ENCODE results near the gene CDK4.

The CDK4 gene

DNA sequence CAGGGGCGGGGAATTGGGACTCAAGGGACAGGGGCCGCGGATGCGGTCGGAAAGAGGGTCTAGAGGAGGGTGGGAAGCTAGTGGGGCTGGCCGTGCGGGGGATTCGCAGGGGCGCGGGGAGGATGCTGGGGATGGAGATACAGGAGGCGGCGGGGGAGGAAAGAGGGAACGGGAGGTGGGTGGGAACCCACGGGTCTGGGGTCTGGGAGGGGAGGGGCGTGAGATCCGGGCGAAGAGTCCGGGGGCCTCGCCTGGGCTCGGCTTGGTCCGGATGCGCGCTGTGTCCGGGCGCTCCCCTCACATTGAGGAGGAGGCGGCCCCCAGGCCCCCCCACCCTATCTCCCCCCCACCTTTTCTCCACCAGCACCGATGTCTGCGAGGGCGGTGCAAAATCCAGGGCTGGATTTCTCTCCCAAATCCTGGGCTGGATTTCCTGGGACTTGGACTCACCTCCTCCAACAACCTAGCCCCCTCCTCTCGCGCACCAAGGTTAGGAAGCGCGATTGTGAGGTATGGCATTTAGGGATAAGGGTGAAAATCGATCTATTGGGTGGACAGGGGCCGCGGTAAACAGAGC lies 13.4 kb downstream of the CDK4 start, which contains the start of gene AGAP2:
AGAP2 (minus strand) TSS at position 82 of the 577 bp plus-strand sequence. CDS start 496 bp downstream, outside the sequence.
- no peak for DNase-seq (ENCODE audit: extremely low read depth, insufficient read length)

DNA sequence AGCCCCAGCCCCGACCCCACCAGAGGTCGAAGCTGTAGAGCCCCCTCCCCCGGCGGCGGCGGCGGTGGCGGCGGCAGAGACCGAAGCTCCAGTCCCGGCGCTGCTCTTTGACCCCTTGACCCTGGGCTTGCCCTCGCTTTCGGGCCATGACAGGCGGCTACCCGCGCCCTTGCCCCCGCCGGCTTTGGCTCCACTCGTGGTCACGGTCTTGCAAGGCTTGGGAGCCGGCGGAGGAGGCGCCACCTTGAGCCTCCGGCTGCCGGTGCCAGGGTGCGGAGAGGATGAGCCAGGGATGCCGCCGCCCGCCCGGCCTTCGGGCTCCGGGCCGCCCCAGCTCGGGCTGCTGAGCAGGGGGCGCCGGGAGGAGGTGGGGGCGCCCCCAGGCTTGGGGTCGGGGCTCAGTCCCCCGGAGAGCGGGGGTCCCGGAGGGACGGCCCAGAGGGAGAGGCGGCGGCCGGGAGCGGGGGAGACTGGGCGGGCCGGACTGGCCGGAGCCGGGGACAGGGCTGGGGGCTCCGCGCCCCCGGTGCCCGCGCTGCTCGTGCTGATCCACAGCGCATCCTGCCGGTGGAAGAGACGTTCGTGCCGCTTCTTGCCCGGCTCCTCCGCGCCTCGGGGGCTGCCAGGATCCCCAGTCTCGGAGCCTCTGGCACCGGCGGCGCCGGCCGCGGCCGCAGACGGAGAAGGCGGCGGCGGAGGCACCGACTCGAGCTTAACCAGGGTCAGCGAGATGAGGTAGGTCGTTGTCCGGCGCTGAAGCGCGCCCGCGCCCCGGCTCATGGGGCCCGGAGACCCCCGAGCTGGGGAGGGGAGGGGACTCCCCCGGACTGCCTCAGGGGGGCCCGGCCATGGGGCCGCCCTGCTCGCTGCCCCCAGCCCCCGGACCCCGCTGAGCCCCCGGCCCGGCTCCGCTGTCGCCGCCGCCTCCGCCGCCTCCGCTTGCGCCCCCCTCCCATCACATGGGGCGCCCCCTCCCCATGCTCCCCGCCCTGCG lies 14.3 kb downstream of the CDK4 start:
- peaks cover 11% of the 10 kb centered on the region for H3K36me3 ChIP-seq (ENCODE audit: control insufficient read depth, insufficient read depth, low read length)
- TF ChIP-seq, protein P1, sequence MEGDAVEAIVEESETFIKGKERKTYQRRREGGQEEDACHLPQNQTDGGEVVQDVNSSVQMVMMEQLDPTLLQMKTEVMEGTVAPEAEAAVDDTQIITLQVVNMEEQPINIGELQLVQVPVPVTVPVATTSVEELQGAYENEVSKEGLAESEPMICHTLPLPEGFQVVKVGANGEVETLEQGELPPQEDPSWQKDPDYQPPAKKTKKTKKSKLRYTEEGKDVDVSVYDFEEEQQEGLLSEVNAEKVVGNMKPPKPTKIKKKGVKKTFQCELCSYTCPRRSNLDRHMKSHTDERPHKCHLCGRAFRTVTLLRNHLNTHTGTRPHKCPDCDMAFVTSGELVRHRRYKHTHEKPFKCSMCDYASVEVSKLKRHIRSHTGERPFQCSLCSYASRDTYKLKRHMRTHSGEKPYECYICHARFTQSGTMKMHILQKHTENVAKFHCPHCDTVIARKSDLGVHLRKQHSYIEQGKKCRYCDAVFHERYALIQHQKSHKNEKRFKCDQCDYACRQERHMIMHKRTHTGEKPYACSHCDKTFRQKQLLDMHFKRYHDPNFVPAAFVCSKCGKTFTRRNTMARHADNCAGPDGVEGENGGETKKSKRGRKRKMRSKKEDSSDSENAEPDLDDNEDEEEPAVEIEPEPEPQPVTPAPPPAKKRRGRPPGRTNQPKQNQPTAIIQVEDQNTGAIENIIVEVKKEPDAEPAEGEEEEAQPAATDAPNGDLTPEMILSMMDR (IDR thresholded peaks at IDR 0.05; ENCODE audit: insufficient read depth, low read length, poor library complexity, severe bottlenecking): no peak
- no peak overlapping the region for H3K4me3 ChIP-seq (replicated peaks; ENCODE audit: low read depth, low read length)
- H3K27me3 ChIP-seq (replicated peaks; ENCODE audit: control insufficient read depth, insufficient read depth, low read length): no peaks in the 10 kb centered on the region
- no peak for DNase-seq (ENCODE audit: extremely low read depth, insufficient read length)

More for the DNA sequence above, 13.4 kb downstream of the CDK4 start, which contains the start of gene AGAP2:
- peaks cover 6% of the 10 kb centered on the region for H3K36me3 ChIP-seq (ENCODE audit: control insufficient read depth, insufficient read depth, low read length)
- H3K4me3 ChIP-seq (replicated peaks; ENCODE audit: low read depth, low read length): no peak within 1 kb of the TSS
- TF ChIP-seq, protein P1 (IDR thresholded peaks at IDR 0.05; ENCODE audit: insufficient read depth, low read length, poor library complexity, severe bottlenecking): no peak
- no peaks in the 10 kb centered on the region for H3K27me3 ChIP-seq (replicated peaks; ENCODE audit: control insufficient read depth, insufficient read depth, low read length)

DNA sequence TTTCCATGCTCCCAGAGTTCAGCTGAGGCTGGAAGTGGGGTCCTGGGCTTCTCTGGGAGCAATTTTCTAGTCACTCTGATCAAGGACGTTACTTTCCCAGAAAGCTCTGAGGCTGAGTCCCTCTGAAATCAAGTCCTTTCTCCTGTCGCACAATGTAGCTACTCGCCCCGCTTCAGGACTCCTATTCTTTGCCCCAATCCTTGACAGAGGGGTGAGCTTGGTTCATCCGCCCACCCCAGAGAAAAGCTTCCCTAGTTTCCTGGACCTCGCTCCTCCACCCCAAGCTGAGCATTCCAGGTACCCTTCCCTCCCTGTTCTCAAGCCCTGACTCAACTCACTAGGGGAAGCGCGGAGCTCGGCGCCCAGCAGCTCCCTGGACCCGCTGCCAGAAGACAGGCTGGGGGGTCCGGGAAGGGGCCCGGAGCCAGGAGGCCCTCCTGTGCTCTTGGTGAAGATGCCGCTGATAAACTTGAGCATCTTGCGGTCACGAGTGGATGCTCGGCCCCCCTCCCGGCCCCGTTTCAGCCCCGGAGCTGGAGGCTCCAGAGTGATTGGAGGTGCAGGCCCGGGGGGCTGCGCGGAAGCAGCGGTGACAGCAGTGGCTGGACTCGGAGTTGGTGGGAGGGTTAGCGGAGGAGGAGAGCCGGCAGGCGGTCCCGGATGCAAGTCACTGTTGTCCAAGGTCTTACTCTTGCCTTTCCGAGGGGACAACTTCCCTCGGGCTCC lies 15.2 kb downstream of the CDK4 start:
- TF ChIP-seq, protein P1 (IDR thresholded peaks at IDR 0.05; ENCODE audit: insufficient read depth, low read length, poor library complexity, severe bottlenecking): no peak
- DNase-seq (ENCODE audit: extremely low read depth, insufficient read length): no peak
- Histone ChIP-seq H3K4me3 (replicated peaks; ENCODE audit: low read depth, low read length) (no peak overlapping the region), H3K27me3 (replicated peaks; ENCODE audit: control insufficient read depth, insufficient read depth, low read length) (no peaks in the 10 kb centered on the region), H3K36me3 (ENCODE audit: control insufficient read depth, insufficient read depth, low read length) (peaks cover 14% of the 10 kb centered on the region)

DNA sequence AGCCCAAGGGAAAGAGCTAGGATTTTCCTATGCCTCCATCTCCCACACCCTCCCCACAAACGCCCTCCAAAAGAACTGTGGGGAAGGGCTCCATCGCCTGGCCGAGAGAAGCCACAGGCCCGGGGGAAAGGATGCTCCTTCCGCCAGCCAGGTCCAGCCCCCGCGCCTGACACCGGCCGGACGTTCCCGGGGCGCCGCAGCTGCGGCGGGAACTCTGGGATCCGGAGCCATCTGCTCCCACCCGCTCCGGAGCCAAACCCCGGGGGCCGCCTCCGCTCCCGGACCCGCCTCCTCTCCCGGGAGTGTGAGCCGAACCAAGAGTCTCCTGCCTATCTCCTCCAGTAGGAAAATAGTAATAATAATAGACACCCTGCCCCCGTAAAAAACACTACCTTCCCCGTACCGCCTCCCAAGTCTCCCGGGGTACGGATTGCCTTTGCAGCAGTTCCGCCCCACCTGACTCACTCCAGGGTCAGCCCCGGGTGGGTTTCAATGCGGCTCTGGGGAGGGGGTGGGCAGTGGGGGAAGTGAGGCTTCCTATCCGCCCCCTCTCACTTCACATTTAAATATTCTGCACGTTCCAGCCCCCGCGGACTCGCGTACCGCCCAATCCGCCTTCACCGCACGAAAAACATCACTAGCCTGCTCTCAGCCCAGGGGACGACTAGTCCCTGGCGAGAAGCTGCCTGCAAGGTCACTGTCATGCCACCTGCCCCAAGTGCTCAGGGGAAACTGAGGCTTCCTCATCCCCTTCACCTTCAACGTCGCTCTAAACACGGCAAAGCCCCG lies 16.0 kb downstream of the CDK4 start:
- DNase-seq (ENCODE audit: extremely low read depth, insufficient read length): no peak
- peaks cover 15% of the 10 kb centered on the region for H3K36me3 ChIP-seq (ENCODE audit: control insufficient read depth, insufficient read depth, low read length)
- no peaks in the 10 kb centered on the region for H3K27me3 ChIP-seq (replicated peaks; ENCODE audit: control insufficient read depth, insufficient read depth, low read length)
- H3K4me3 ChIP-seq (replicated peaks; ENCODE audit: low read depth, low read length): no peak overlapping the region
- TF ChIP-seq, protein P1 (IDR thresholded peaks at IDR 0.05; ENCODE audit: insufficient read depth, low read length, poor library complexity, severe bottlenecking): no peak

Measured in GM06990 (cell line).